A549 (cell line): ENCODE measurements around the gene PNPO. TPM values are rescaled to one million over a fixed set of nuclear protein-coding genes. Genes with fewer than 3 reads are reported as not detected.
"Not testable (repeated sequence)": the region's sequence is repeated elsewhere in the genome, so short reads cannot be mapped to it uniquely, and the experiment has no call there.

ENCODE experiments used
- ATAC-seq, 2 experiments: fragments of 200-7000 bp in 1 of 2; fragments of >200 bp in 1 of 2; cut with Nextera tagmentation in 1 of 2; cut with Tn5 transposase in 1 of 2; 3 replicates each; pipeline versions ENCODE4 v1.8.0 to v1.9.1; 2018 to 2020; ENCODE audit warnings: mild to moderate bottlenecking in 1 of 2, moderate library complexity in 1 of 2
- CTCF ChIA-PET: fragments of 300-600 bp; sonication (Branson Sonifier 250); formaldehyde crosslinking; extraction: SDS; loops from one replicate; lab custom pipeline; 2021; ENCODE audit warnings: antibody characterized with exemption, inconsistent platforms; lab: Yijun Ruan, JAX
- POLR2A ChIA-PET: fragments of 350-600 bp; formaldehyde crosslinking; extraction: SDS; loops from one replicate; lab custom pipeline; 2021; ENCODE audit warnings: antibody characterized with exemption, inconsistent platforms; lab: Yijun Ruan, JAX
- DNase-seq, 2 experiments: peaks; one replicate each; pipeline versions ENCODE4 v3.0.0 to v3.0.0-alpha.2; 2011 to 2016; ENCODE audit warnings: low read depth in 1 of 2, low spot score in 1 of 2
- FAIRE-seq: peaks from 2 replicates; lab custom pipeline; 2011; peaks lifted over from hg19 to GRCh38; lab: Jason Lieb, UNC
- H3K27ac ChIP-seq, 2 experiments: fragments of >200 bp; sonication (Bioruptor Twin); formaldehyde crosslinking; 3 replicates each; pipeline ENCODE4 v1.5.1; 2016 to 2017
- H3K4me1 ChIP-seq: fragments of >200 bp; sonication (Bioruptor Twin); formaldehyde crosslinking; 3 replicates; pipeline ENCODE4 v1.6.1; 2016
- H3K4me2 ChIP-seq: fragments of >200 bp; sonication (Bioruptor Twin); formaldehyde crosslinking; 3 replicates; pipeline ENCODE4 v1.6.1; 2016
- H3K4me3 ChIP-seq: fragments of >200 bp; sonication (Bioruptor Twin); formaldehyde crosslinking; 3 replicates; pipeline ENCODE4 v1.5.1; 2016
- H3K9me3 ChIP-seq: fragments of >200 bp; sonication (Bioruptor Twin); formaldehyde crosslinking; 3 replicates; pipeline ENCODE4 v1.6.1; 2016
- BCL3 ChIP-seq: fragments of >200 bp; sonication (Bioruptor Twin); formaldehyde crosslinking; IDR thresholded peaks from 3 replicates; pipeline ENCODE4 v1.6.1; 2016
- CEBPB ChIP-seq, 2 experiments: fragments of >200 bp in 1 of 2; sonication (Bioruptor Twin) in 1 of 2; formaldehyde crosslinking in 1 of 2; IDR thresholded peaks; 2 replicates each; pipeline ENCODE4 v1.6.1; 2012 to 2016
- CHD4 ChIP-seq: fragments of 200-600 bp; sonication (generic); IDR thresholded peaks from 2 replicates; pipeline ENCODE4 v1.6.1; 2016; ENCODE audit warnings: antibody characterized with exemption, mild to moderate bottlenecking, borderline replicate concordance
- CTCF ChIP-seq: fragments of >200 bp; sonication (Bioruptor Twin); formaldehyde crosslinking; IDR thresholded peaks from 3 replicates; pipeline ENCODE4 v1.5.1; 2016
- FOSL2 ChIP-seq, 2 experiments: fragments of 450-650 bp in 1 of 2; fragments of >200 bp in 1 of 2; sonication (Bioruptor Twin) in 1 of 2; formaldehyde crosslinking; IDR thresholded peaks; 2 replicates each; pipeline versions ENCODE4 v1.5.0 to v1.6.1; 2016 to 2020; ENCODE audit warnings: mild to moderate bottlenecking in 1 of 2, moderate library complexity in 1 of 2
- HES2 ChIP-seq: fragments of >200 bp; sonication (Bioruptor Twin); formaldehyde crosslinking; IDR thresholded peaks from 2 replicates; pipeline ENCODE4 v1.6.1; 2016
- HEYL ChIP-seq: fragments of 250-450 bp; sonication (Bioruptor Pico); IDR thresholded peaks from 2 replicates; pipeline ENCODE4 v1.8.0; 2021; ENCODE audit warnings: mild to moderate bottlenecking, moderate library complexity
- HMGXB4 ChIP-seq: fragments of 250-450 bp; sonication (Bioruptor Pico); IDR thresholded peaks from 2 replicates; pipeline ENCODE4 v1.5.0; 2021; ENCODE audit warnings: mild to moderate bottlenecking, moderate library complexity, borderline replicate concordance
- JUNB ChIP-seq: fragments of >200 bp; sonication (Bioruptor Twin); formaldehyde crosslinking; IDR thresholded peaks from 2 replicates; pipeline ENCODE4 v1.6.1; 2016
- NPAS2 ChIP-seq: fragments of 250-450 bp; sonication (Bioruptor Pico); IDR thresholded peaks from 2 replicates; pipeline ENCODE4 v1.8.0; 2022; ENCODE audit warnings: mild to moderate bottlenecking, moderate library complexity, borderline replicate concordance
- NR3C1 ChIP-seq: fragments of >200 bp; sonication (Bioruptor Twin); formaldehyde crosslinking; IDR thresholded peaks from 3 replicates; pipeline ENCODE4 v1.6.1; 2017
- PHF8 ChIP-seq: fragments of 200-600 bp; sonication (generic); IDR thresholded peaks from 2 replicates; pipeline ENCODE4 v1.6.1; 2016; ENCODE audit warnings: low read depth, mild to moderate bottlenecking, antibody characterized with exemption, moderate library complexity, borderline replicate concordance
- POLR2A ChIP-seq: IDR thresholded peaks from 2 replicates; pipeline ENCODE4 v1.6.1; 2012; ENCODE audit warnings: mild to moderate bottlenecking, low read length
- TP53 ChIP-seq: fragments of 250-450 bp; sonication (Bioruptor Pico); IDR thresholded peaks from 2 replicates; pipeline ENCODE4 v1.5.0; 2021; ENCODE audit warnings: mild to moderate bottlenecking, moderate library complexity
- WGBS: methylation state at CpG from one replicate; pipeline ENCODE4 v1.1.6; 2017; ENCODE audit errors: missing lambda C conversion rate; 5-methylcytosine and 5-hydroxymethylcytosine counted together
- polyA plus RNA-seq, 4 experiments: library from polyadenylated mRNA; depleted of rRNA in 3 of 4; stranded (reverse); fragments of >200 nt; fragmentation: RNase III in 1 of 4; extraction: RNeasy Plus Mini Kit Qiagen cat#74134 plus additional on column Dnase treatment in 1 of 4; gene quantifications; 2 replicates in 3 of 4; 3 replicates in 1 of 4; pipeline ENCODE4 v1.2.3, GENCODE V29; 2011 to 2017

The PNPO gene
- polyA plus RNA-seq, 2 of the 4 experiments (the other 2 are of a cell fraction), result 29.5 to 40.8 TPM

GRCh38 chr17:47918006-47918405, 23.4 kb upstream of the PNPO start (continued):
- TF ChIP-seq JUNB, result no peak

GRCh38 chr17:47918991-47919390, 22.4 kb upstream of the PNPO start:
- CTCF ChIA-PET, result interaction anchor here (0.8 to 2.7 kb wide), 9 partner anchors 11 to 99 kb away, joined by 3 to 12 read pairs (median 4); no protein-coding TSS in a partner anchor

GRCh38 chr17:47919889-47920288, 21.5 kb upstream of the PNPO start:
- not testable (repeated sequence) for DNase-seq, FAIRE-seq, ATAC-seq, H3K4me2 ChIP-seq, H3K4me1 ChIP-seq, H3K9me3 ChIP-seq, H3K27ac ChIP-seq, H3K4me3 ChIP-seq
- ChIA-PET POLR2A (interaction anchor here (0.9 kb wide), 1 partner anchor 24 kb away, joined by 3 read pairs; the partner anchor contains the start of gene SP2), CTCF (interaction anchor here (0.9 to 2.7 kb wide), 6 partner anchors 14 to 99 kb away, joined by 3 to 12 read pairs (median 4); no protein-coding TSS in a partner anchor)
- 93% methylated on average over 14 of the region's 14 CpGs for WGBS

More at GRCh38 chr17:47918991-47919390, 22.4 kb upstream of the PNPO start:
- POLR2A ChIA-PET, result interaction anchor here (0.6 to 1.0 kb wide), 2 partner anchors 23 to 37 kb away, joined by 3 read pairs; partner anchors contain the start of gene SP2
- DNase-seq, result no peak
- Histone ChIP-seq H3K4me1 (no peaks in the 10 kb centered on the region), H3K27ac (no peak overlapping the region), H3K4me2 (no peak overlapping the region), H3K4me3 (no peak overlapping the region), H3K9me3 (no peaks in the 10 kb centered on the region)
- FAIRE-seq, result no peak
- 78% methylated on average over 2 of the region's 2 CpGs for WGBS
- TF ChIP-seq CTCF (no peak), HES2 (no peak), NR3C1 (no peak), POLR2A (no peak), HEYL (no peak), HMGXB4 (CRISPR knock-in tag) (no peak), PHF8 (no peak), NPAS2 (no peak), FOSL2 (IDR thresholded peaks at IDR 0.05) (no peak), FOSL2 (CRISPR knock-in tag; IDR thresholded peaks at IDR 0.05) (no peak), CHD4 (no peak), BCL3 (no peak), CEBPB (IDR thresholded peaks at IDR 0.05) (no peak), TP53 (CRISPR knock-in tag) (no peak)
- ATAC-seq, result no peak
